Measurements from ENCODE around the gene TMEM139. TPM values are rescaled to one million over a fixed set of nuclear protein-coding genes. Genes with fewer than 3 reads are reported as not detected.
A peak's percentile ranks its signal among the peaks of the same experiment; 100 is the strongest.

Gene TMEM139
- total RNA-seq, 3 donors from 2014 or later, result 16.2 to 49.4 (median 46.6) TPM

- H3K36me3 ChIP-seq (ENCODE audit: low read depth), result no peaks in the 10 kb centered on the region
- ATAC-seq (no peak), DNase-seq (no peak)
- H3K4me3 ChIP-seq, result no peak overlapping the region
- H3K4me1 ChIP-seq (ENCODE audit: low read depth), result peaks cover 9% of the 10 kb centered on the region
- no peaks in the 10 kb centered on the region for H3K9me3 ChIP-seq
- no peak for TF ChIP-seq CTCF (IDR thresholded peaks at IDR 0.05)
- intact Hi-C loops (cut with DNase I, micrococcal nuclease), result no loop called here
Observed at GRCh38 chr7:143325240-143325639, 40.5 kb downstream of the TMEM139 start.

- no peak overlapping the region for H3K4me3 ChIP-seq
- no peaks in the 10 kb centered on the region for H3K4me1 ChIP-seq (ENCODE audit: low read depth)
- DNase-seq (no peak), ATAC-seq (no peak)
- no peaks in the 10 kb centered on the region for H3K36me3 ChIP-seq (ENCODE audit: low read depth)
- no peak for TF ChIP-seq CTCF (IDR thresholded peaks at IDR 0.05)
- no peaks in the 10 kb centered on the region for H3K9me3 ChIP-seq
- intact Hi-C loops (cut with DNase I, micrococcal nuclease), result no loop called here
Observed at GRCh38 chr7:143327903-143328302, 43.1 kb downstream of the TMEM139 start.

- no peak for DNase-seq
- H3K9me3 ChIP-seq, result no peaks in the 10 kb centered on the region
- no peaks in the 10 kb centered on the region for H3K4me1 ChIP-seq (ENCODE audit: low read depth)
- no peak overlapping the region for H3K4me3 ChIP-seq
- H3K36me3 ChIP-seq (ENCODE audit: low read depth), result no peaks in the 10 kb centered on the region
- TF ChIP-seq CTCF (IDR thresholded peaks at IDR 0.05), result no peak
- ATAC-seq, result no peak
- intact Hi-C loops (cut with DNase I, micrococcal nuclease), result no loop called here
Observed at GRCh38 chr7:143329471-143330170, 44.9 kb downstream of the TMEM139 start.

GRCh38 chr7:143331179-143331801 is 46.5 kb downstream of the TMEM139 start:
- H3K4me3 ChIP-seq, result no peak overlapping the region
- no peaks in the 10 kb centered on the region for H3K9me3 ChIP-seq
- H3K36me3 ChIP-seq (ENCODE audit: low read depth), result no peaks in the 10 kb centered on the region
- intact Hi-C loops (cut with DNase I, micrococcal nuclease), result no loop called here
- DNase-seq (no peak), ATAC-seq (peak; percentile 27)
- no peak for TF ChIP-seq CTCF (IDR thresholded peaks at IDR 0.05)
- H3K4me1 ChIP-seq (ENCODE audit: low read depth), result no peaks in the 10 kb centered on the region

GRCh38 chr7:143334244-143334643 is 49.5 kb downstream of the TMEM139 start:
- intact Hi-C loops (cut with DNase I, micrococcal nuclease), result no loop called here
- TF ChIP-seq CTCF (IDR thresholded peaks at IDR 0.05), result no peak
- DNase-seq (no peak), ATAC-seq (no peak)
- Histone ChIP-seq H3K9me3 (no peaks in the 10 kb centered on the region), H3K4me3 (no peak overlapping the region), H3K4me1 (ENCODE audit: low read depth) (no peaks in the 10 kb centered on the region), H3K36me3 (ENCODE audit: low read depth) (no peaks in the 10 kb centered on the region)
